Measurements from ENCODE around the gene CST9.

- no peak for TF ChIP-seq POLR2A (IDR thresholded peaks at IDR 0.05)
- no peak for TF ChIP-seq CTCF (IDR thresholded peaks at IDR 0.05)
Observed at GRCh38 chr20:23568971-23569330, 36.8 kb downstream of the CST9 start.
